C1 segment of cervical spinal cord (tissue), 14 donors: ENCODE data around the gene MAPK8.
"Not testable (repeated sequence)": the region's sequence is repeated elsewhere in the genome, so short reads cannot be mapped to it uniquely, and the experiment has no call there.

Experiments
- DNase-seq, 14 donors: peaks; one replicate each; lab custom pipeline; 2025; lab: John Stamatoyannopoulos, UW

The MAPK8 gene

DNA sequence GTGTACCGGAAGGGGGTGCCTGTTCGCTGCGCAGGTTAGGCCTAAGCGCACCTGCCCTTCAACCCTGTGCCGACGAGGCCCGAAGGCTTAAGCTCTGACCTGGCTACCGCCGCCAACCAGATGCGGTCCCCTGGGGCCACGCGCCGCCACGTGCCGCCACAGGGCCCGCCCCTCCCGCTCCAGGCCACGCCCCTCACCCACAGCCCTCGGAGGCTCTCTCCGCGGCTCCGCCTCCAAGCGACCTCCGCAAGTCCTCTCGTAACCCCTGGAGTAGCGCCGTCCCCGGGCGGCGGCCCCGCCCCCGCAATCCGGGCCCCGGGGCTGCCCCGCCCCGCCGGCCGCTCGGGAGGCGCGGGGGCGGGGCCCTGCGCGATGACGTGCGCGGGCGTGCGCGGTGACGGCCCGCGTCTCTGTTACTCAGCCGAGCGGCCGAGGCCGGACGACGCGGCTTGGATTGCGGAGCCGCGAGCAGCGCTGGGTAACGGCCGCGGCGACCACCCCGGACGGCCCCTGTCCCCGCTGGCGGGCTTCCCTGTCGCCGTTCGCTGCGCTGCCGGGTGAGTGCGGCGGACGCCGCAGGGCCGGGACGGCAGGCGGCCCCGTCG is at the start of gene MAPK8:
MAPK8 (plus strand) TSS at position 413 of the 605 bp plus-strand sequence. CDS start 94,984 bp downstream, outside the sequence.
- DNase-seq: peak; percentile 27 to 91 (median 79)

DNA sequence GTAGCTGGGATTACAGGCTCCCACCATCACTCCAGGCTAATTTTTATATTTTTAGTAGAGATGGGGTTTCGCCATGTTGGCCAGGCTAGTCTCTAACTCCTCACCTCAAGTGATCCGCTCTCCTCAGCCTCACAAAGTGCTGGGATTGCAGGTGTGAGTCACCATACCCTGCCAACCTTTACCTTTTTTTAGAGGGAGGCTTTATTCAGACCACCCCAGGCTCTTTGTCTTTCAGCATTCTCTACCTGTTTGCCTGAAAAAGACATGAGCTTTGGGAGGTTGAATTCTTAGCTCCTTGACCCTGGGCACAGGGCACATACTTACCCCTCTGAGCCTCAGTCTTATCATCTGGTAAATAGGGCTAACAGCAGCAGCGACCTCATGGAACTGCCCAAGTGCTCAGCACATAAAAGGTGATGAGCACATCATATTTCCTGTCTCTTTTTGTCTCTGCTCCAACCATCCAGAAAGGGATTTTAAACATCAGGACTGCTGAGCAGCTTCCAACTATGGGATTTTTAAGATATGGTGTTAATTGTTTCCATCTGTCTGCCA is 49.0 kb upstream of the MAPK8 start:
- DNase-seq: no peak

DNA sequence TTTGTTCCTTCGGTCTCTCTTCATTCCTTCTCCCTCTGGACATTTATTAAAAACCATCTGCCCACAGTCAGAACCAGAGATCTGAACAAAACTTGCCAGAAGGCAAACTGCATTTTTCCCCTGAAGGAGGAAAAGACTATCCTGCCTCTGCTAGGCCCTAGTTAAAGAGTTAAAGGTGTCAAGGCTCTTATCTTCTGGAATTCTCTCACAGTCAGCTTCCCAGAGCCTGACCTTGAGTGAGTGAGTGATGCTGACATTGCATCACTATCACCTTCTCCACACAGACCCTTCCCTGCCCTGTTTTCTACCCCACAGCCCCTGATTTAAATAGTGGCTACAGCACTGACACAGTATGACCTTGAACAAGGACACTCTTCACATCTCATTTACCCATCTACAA is 48.4 kb upstream of the MAPK8 start:
- no peak for DNase-seq

DNA sequence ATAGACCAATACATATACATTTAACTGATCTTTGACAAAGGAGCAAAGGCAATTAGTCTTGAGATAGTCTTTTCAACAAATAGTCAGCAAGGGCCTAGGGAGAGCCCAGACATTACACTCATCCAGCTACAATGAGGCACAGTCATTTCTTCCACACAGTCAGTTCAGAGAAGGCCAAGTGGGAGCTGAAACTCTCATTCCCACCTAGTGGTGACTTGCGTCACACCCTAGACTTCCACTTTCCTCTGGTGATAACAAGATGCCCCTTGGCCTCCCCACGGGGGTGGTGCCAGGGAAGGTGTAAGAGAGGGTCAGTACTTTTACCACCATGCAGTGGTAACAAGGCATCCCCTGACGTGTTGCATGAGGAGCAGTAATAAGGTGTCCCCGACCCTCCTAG is 39.9 kb upstream of the MAPK8 start:
- no peak for DNase-seq

DNA sequence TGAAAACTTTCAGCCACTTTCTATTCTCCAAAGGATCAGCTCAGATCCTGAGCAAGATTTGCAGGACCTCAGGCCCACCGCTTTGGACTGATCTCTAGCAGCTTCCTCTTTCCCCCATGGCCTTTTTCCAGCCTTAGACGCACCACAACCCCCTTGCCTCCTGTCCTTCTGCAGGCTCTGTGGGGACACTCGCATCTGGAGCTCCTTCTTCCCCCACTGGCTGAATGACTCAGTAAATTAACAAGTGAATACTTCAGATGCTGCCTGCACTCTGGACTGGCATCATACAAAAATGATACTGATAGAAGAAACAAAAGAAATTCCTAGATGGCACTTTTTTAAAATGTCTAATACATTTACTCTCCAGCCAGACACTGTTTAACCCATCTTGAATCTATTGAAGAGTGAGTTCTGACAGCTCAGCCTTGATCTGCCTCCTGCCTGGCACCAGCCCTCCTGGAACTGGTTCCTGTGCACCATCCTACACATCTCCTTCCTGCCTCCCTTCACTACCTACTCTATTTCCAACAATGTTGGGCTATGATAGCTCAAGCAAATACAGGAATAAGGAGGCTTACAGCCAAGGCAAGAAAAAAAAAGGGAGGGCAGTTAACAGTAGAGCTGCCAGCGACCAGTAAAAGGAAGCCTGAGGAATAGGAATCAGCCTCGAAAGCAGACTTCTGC is 35.3 kb upstream of the MAPK8 start:
- DNase-seq: no peak

DNA sequence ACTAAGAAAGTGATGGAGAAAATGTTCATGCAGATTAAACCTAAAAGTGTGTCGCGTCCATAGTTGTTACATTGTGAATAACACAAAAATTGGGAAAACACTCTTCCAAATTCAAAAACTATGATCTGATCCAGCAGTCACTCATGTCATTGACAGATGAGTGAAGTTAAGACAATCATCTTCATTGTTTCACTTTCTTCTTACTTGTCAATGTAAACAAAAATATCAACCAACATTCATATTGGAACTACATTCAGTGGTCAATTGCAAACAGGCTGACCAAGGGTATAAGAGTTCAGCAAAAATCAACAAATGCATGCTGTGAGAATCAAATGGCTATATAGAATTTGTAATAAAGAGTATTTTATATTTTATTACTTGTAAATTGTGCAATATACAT is 33.8 kb upstream of the MAPK8 start:
- no peak for DNase-seq

DNA sequence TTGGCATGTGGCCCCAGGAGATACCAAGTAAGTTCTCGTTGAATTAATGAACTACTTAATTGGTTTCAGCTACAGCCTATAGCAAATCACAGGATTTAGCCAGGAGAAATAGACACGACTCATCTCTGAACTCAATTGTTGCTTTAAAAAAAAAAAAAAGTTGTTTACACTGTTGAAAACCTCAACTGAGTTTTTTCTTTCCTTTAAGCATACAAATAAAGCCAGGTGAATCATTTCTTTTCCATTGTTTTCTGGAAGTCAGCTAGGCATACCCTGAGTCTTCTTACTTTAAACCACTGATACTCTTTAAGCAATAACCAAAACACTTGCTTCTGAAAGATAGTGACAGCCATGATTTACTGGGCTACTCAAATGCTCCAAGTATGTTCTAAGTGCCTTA is 32.7 kb upstream of the MAPK8 start:
- no peak for DNase-seq

DNA sequence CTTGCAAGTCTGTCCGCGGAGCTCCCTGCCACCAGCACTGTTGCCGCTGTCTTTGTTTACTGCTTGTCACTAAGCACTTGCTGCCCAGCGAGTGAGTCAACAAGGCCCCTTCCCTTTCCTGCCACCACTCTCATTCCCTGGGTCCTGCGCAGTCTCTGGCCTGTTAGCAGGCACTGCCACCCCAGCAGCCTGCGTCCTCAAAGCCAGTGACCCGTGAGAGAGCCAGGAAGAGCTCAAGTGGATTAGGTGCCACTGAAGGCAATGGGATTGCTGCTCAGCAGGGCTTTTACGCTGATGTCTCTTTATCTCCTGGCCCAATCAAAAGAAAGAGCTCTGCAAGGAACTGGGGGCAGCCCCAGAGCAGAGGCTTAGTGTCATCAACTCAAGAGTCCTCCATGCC is 31.8 kb upstream of the MAPK8 start, which contains the start of gene FRMPD2:
FRMPD2 (minus strand) TSS at position 61 of the 400 bp plus-strand sequence. CDS start 129 bp downstream, outside the sequence.
- peak in 1 of 14 donors; percentile 67 for DNase-seq

DNA sequence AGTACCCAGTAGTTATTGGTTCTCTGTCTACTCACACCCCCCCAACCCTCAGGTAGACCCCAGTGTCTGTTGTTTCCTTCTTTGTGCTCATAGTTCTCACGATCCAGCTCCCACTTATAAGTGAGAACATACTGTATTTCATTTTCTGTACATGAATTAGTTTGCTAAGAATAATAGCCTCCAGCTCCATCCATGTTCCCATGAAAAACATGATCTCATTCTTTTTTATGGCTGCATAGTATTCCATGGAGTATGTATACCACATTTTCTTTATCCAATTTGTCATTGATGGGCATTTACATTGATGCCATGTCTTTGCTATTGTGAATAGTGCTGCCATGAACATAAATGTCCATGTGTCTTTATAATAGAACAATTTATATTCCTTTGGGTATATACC is 29.4 kb upstream of the MAPK8 start:
- no peak for DNase-seq

DNA sequence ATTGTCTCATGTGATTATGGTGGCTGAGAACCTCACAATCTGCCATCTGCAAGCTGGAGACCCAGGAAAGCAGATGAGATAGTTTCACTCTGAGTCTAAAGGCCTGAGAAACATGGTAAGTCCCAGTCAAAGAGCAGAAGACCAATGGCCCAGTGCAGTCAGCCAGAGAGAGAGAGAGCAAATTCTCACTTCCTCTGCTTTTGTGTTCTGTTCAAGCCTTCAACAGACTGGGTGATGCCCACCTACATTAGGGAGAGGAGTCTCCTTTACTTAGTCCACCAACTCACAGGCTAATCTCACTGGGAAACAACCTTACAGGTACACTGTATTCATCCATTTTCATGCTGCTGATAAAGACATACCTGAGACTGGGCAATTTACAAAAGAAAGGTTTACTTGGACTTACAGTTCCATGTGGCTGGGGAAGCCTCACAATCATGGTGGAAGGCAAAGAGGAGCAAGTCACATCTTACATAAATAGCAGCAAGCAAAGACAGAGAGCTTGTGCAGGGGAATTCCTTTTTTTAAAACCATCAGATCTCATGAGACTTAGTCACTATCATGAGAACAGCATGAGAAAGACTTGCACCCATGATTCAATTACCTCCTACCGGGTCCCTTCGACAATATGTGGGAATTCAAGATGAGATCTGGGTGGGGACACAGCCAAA is 27.3 kb upstream of the MAPK8 start:
- DNase-seq: no peak

DNA sequence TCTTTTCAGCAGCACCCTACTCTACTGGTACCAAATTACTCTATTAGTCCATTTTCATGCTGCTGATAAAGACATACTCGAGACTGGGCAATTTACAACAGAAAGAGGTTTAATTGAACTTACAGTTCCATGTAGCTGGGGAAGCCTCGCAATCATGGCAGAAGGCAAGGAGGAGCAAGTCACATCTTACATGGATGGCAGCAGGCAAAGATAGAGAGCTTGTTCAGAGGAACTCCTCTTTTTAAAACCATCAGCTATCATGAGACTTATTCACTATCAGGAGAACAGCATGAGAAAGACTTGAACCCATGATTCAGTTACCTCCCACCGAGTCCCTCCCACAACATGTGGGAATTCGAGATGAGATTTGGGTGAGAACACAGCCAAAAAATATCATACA is 24.8 kb upstream of the MAPK8 start:
- not testable (repeated sequence) for DNase-seq

DNA sequence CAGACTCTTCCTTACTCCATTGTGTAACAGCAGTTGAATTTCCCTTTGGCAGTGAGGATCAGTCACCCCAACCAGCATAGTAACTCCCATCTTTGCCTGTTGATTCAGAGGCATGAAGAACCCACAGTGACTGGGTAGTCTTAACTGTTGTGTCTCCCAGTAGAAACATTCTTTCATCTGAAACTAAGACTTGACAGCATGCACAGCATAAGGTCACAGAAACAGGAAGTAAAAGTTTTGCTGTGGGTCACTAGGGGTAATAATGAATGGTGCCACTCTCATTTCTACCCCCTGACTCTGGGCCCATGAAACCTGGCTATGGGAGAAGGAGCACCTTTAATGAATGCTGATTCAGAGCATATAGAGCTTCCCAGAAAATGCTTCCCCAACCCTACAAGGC is 23.6 kb upstream of the MAPK8 start:
- DNase-seq: no peak

DNA sequence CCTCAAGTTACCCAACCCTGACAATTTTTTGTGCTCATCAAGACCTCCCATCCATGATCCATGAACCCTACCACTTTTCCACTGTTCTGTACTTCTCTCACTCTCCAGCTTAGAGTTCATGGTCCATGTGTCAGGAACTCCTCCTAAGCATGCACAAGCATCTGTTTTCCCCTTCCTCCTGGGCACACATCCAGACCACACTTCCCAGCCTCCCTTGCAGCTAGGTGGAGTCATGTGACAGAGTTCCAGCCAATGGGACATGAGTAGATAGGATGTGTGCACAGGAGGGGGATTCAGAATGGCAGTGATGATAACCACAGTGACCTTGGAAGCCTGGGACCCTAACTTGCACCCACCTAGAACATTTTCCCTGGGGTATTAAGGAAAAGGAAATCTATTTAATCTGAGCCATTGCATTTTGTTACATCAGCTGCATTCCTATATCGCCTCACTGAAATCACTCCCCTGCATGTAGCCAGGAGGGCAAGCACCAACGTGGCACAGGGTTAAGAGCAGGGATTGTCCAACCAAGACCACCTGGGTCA is 22.4 kb upstream of the MAPK8 start:
- no peak for DNase-seq

DNA sequence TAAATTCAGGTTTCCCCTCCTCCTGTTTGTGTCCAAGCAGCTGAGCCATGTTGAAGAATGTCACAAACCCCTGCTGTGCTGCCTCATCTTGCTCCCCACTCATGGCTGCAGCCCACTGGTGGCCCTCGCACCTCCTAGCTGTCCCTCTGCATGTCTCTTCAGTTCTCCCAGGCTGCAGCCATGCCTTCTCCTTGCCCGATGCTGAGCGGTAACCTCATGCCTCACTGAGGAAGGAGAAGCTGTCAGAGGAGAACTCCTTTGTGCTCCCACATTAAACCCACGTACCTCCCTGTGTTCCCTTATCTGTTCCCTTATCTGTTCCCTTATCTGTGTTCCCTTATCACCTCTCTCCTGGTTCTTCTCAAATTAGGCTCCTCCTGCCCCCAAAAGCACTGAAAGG is 21.7 kb upstream of the MAPK8 start:
- no peak for DNase-seq

DNA sequence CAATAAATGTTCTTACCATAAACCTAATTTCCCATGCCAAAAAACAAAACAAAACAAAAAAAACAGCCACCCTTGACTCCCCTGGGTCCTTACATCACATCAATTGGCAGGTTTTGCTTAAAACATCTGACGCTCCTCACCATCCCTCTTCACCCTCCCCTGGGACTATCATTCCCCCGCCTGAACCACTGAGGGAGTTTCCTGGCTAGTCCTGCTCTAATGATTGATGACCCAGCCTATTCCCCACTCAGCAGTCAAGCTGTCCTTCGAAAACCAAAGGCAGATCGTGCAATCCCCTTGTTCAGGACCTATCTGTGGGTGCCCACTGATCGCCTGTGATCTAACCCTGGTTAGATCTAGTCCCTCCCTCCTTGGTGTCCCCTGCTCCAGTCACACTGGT is 20.8 kb upstream of the MAPK8 start:
- no peak for DNase-seq

DNA sequence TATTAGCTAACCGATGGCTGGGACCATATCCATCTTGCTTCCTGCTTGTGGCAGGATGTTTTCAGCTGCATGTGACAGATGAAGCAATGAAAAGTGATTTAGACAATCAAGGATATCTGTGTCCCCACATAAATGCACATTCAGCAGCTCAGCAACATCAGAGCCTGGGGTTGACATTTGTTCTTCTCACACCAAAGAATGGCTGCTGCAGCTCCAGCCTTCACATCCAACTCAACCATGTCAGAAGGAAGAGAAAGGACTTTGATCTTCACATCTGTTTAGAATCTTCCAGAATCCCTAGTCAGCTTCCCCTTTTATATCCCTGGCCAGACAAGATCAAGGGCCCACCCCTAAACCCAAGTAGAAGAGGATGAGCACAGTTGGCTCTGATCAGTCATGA is 20.1 kb upstream of the MAPK8 start:
- no peak for DNase-seq

DNA sequence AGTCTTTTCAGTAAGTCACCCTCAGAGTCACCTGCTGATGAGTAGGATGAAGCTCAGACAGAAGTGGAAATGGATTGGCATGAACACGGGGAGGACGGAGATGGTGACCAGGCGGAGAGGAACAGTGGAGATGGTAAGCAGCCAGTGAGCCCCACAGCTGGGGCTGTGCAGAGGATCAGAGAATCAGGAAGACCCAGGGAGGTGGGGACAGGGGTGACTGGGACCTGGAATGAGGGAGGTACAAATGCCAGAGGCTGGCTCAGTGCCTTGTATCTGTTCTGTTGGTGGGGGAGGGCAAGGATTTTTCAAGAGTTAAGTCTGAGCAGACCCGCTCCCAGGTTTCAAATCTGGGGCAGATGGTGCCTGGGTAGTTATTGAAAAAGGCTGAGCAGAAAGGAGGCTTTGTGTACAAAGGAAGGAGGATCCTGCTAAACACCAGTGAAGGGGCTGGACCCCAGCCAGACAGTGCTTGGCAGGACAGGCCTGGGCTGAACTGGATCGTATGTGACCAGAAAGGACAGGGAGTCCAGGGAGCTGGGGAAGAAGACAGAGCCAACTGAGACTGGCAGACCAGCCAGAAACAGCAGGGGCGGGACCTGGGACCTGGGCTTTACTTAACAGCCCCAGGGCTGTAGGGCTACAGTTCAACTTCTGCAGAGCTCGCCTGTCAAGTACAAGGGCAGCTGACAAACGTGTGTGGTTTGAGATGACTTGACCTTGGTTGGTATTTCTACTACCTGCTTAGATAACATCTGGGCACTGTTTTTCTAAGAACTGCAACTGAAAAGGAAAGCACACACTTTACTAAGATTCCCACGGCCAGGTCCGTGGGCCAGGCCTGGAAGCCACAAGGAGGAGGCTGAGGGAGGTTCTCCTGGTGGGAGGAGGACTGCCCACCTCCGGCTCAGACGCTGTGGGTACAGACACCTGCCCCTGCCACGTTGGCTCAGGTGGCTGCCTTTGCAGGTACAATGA is 18.8 kb upstream of the MAPK8 start:
- DNase-seq: peak in 13 of 14 donors; percentile 25 to 82 (median 64)

DNA sequence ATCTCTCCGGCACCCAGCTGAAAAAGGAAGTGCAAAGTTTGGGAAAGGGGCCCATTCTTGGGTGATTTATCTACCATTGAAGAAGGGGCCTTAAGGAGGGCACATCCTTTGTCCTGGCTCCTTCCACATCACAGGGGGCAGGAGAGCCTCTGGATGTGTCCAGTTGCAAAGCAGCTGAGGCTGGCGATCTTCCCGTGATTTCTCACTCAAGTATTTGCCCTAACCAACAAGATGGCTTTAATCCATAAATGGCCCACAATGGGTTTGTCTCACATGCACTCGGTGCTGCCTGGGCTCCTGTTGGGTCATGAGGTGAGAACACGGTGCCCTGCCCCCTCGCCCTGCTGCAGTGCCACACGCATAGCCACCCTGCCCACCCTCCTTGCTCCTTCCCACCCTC is 17.8 kb upstream of the MAPK8 start:
- DNase-seq: no peak

DNA sequence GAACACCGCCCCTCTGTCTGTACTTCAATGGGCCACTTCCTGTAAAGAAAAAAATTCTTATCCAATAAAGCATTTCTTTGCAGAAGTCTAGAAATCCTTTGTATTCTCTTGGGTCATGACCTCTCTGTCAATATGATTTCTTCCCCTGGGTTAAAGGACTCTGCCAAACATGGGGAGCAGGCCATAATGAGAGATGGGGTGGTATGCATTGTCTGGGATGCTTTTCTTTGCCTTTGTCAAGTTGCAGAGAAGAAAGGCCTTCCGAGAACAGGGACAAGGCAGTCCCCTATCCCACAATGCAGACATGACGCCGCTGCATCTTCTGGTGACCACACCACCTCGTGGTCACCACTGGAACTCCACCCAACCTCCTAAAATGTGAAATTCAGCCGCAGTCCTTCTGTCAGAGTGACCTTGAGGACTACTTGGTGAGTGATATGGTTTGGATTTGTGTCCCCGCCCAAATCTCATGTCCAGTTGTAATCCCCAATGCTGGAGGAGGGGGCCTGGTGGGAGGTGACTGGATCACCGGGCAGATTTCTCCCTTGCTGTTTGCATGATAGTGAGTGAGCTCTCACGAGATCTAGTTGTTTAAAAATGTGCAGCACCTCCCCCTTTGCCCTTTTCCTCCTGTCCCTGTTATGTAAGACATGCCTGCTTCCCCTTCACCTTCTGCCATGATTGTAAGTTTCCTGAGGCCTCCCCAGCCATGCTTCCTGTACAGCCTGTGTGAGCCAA is 16.8 kb upstream of the MAPK8 start:
- DNase-seq: peak in 12 of 14 donors; percentile 12 to 65 (median 29)

DNA sequence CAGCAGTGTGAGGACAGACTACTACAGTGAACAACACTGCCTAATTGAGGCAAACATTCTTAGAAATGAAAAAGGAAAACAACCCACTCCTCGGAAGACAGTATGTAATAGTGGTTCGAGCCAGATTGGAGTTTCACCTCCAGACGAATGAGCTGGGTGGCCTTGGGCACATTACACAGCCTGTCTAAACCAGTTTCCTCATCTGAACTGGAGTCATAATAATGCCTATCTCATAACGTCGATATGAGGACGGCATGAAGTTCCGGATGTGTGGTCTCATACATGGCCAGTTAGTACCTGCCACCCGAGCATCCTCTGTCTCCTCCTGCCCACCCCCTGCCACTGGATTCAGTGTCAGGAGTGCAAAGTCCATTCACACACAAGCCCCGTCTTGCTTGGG is 16.2 kb upstream of the MAPK8 start:
- DNase-seq: no peak
